ENCODE data around the gene HSPBP1. TPM values are rescaled to one million over a fixed set of nuclear protein-coding genes. Genes with fewer than 3 reads are reported as not detected.

Gene HSPBP1
- total RNA-seq, 1 experiment from 2014 or later: 122 TPM

DNA sequence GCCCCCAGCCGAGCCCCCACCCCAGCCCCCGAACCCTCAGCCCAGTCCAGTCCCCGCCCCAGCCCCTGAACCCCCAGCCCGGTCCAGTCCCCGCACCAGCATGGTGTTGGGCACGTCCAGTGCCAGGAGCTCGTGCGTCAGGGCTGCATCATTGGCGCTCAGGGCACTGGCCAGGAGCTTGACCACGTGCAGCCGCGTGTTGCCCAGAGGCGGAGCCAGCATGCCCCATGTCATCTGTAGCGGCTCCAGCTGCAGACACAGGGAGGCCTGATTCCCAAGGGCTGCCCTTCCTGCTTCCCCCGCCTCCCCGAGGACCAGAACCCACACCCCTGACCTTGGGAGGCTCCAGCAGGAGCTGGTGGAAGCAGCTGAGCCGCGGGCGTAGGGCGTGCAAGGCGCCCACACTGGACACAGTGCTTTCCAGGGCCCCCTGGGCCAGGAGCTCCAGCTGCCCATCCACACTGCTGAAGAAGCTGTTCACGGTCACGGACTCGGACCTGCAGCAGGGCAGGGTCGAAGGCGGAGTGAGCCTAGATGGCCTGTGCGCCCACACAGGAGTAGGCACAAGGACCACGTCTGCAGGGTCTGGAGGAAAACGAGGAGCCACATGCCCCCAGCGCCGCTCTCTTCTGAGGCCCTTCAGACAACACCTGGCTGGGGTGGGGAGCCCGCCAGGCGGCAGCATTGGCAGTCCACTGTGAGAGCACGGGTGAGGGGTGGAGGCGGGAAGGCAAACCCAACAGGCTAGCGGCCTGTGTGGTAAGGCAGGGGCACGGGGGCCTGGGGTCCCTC, 38.6 kb downstream of the HSPBP1 start:
- no peaks in the 10 kb centered on the region for H3K4me1 ChIP-seq (ENCODE audit: insufficient read depth, low read length)
- H3F3A ChIP-seq (ENCODE audit: low read length, unreplicated experiment): no peaks in the 10 kb centered on the region
- H3K36me3 ChIP-seq (ENCODE audit: low read depth, low read length): peaks cover 84% of the 10 kb centered on the region
- intact Hi-C loops (cut with micrococcal nuclease): no loop called here
- TF ChIP-seq, protein P1, sequence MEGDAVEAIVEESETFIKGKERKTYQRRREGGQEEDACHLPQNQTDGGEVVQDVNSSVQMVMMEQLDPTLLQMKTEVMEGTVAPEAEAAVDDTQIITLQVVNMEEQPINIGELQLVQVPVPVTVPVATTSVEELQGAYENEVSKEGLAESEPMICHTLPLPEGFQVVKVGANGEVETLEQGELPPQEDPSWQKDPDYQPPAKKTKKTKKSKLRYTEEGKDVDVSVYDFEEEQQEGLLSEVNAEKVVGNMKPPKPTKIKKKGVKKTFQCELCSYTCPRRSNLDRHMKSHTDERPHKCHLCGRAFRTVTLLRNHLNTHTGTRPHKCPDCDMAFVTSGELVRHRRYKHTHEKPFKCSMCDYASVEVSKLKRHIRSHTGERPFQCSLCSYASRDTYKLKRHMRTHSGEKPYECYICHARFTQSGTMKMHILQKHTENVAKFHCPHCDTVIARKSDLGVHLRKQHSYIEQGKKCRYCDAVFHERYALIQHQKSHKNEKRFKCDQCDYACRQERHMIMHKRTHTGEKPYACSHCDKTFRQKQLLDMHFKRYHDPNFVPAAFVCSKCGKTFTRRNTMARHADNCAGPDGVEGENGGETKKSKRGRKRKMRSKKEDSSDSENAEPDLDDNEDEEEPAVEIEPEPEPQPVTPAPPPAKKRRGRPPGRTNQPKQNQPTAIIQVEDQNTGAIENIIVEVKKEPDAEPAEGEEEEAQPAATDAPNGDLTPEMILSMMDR (conservative IDR thresholded peaks at IDR 0.05; ENCODE audit: low read depth, low read length): no peak
- TF ChIP-seq EZH2phosphoT487 (IDR thresholded peaks at IDR 0.05; ENCODE audit: borderline replicate concordance, low read length) (no peak), EZH2 (IDR thresholded peaks at IDR 0.05; ENCODE audit: low read length, unreplicated experiment) (no peak)
- H3K9ac ChIP-seq (ENCODE audit: low read length): no peak overlapping the region
- CTCF ChIA-PET: no interaction called here
- POLR2A ChIA-PET (ENCODE audit: unreplicated experiment): no interaction called here
- no peaks in the 10 kb centered on the region for H3K9me2 ChIP-seq (replicated peaks; ENCODE audit: low read length)
- no peak for ATAC-seq
- no peak for DNase-seq
- no peaks in the 10 kb centered on the region for H3K9me3 ChIP-seq (ENCODE audit: low read length)
- H3K27me3 ChIP-seq (ENCODE audit: low read length): no peaks in the 10 kb centered on the region
- H3K4me3 ChIP-seq (ENCODE audit: low read length): no peak overlapping the region
- no peak overlapping the region for H2AFZ ChIP-seq (ENCODE audit: low read length)
- peaks cover 8% of the 10 kb centered on the region; the same call in 1 of the 2 replicates for H3K79me2 ChIP-seq (ENCODE audit: low read length)
- no peak overlapping the region for H3K4me2 ChIP-seq (ENCODE audit: low read length)
- H4K20me1 ChIP-seq (ENCODE audit: low read length): peaks cover 8% of the 10 kb centered on the region
- no peak overlapping the region for H3K27ac ChIP-seq (ENCODE audit: low read length)
- BruUV-seq (replicated peaks): TSS peak; percentile 2

DNA sequence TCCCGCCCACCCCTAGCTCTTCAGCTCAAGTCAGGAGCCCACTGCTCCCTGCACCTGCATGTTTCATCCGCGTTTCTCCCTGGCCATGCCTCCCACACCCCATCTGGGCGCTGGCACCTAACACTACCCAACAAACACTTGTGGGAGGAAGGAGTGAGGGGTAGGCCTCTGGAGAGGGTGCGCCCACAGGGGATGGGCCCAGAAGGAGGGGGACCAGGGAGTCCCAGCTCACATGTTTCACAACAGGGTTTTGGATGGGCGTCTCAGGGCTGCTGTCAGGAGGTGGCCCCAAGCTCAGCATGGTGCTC, 39.2 kb downstream of the HSPBP1 start:
- no peak for ATAC-seq
- Histone ChIP-seq H3K27me3 (ENCODE audit: low read length) (no peaks in the 10 kb centered on the region), H3K4me2 (ENCODE audit: low read length) (no peak overlapping the region), H3K27ac (ENCODE audit: low read length) (no peak overlapping the region), H4K20me1 (ENCODE audit: low read length) (peaks cover 3% of the 10 kb centered on the region; the same call in 1 of the 2 replicates), H3K79me2 (ENCODE audit: low read length) (peaks cover 1% of the 10 kb centered on the region; the same call in 1 of the 2 replicates), H3K4me1 (ENCODE audit: insufficient read depth, low read length) (no peaks in the 10 kb centered on the region), H3F3A (ENCODE audit: low read length, unreplicated experiment) (no peaks in the 10 kb centered on the region), H3K36me3 (ENCODE audit: low read depth, low read length) (peaks cover 83% of the 10 kb centered on the region), H2AFZ (ENCODE audit: low read length) (no peak overlapping the region), H3K4me3 (ENCODE audit: low read length) (no peak overlapping the region), H3K9me3 (ENCODE audit: low read length) (no peaks in the 10 kb centered on the region), H3K9me2 (replicated peaks; ENCODE audit: low read length) (no peaks in the 10 kb centered on the region), H3K9ac (ENCODE audit: low read length) (no peak overlapping the region)
- DNase-seq: no peak
- POLR2A ChIA-PET (ENCODE audit: unreplicated experiment): no interaction called here
- intact Hi-C loops (cut with micrococcal nuclease): no loop called here
- TF ChIP-seq EZH2phosphoT487 (IDR thresholded peaks at IDR 0.05; ENCODE audit: borderline replicate concordance, low read length) (no peak), EZH2 (IDR thresholded peaks at IDR 0.05; ENCODE audit: low read length, unreplicated experiment) (no peak)
- TF ChIP-seq, protein P1 (conservative IDR thresholded peaks at IDR 0.05; ENCODE audit: low read depth, low read length): no peak
- CTCF ChIA-PET: no interaction called here
- no TSS peak for BruUV-seq (replicated peaks)

DNA sequence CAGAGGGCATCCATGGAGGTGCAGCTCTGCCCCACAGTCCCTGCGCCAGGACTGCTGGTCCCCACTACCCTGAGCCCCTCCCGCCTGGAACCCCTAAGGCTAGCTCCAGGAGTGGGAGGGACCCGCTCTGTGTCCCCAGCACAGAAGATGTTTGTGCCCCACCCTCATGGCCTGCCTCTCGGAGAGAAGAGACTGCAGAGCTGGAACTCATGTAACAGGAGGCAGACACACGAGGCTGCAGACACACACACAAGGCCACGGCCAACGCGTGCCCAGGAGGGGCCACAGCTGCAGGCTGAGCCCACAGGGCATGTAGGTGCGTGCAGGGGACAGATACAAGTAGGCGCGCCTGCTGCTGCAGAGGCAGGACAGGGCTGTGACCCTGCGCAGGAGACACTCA, 40.9 kb downstream of the HSPBP1 start:
- no peak overlapping the region for H3K4me3 ChIP-seq (ENCODE audit: low read length)
- H2AFZ ChIP-seq (ENCODE audit: low read length): no peak overlapping the region
- H3K9me2 ChIP-seq (replicated peaks; ENCODE audit: low read length): no peaks in the 10 kb centered on the region
- no peaks in the 10 kb centered on the region for H3K27me3 ChIP-seq (ENCODE audit: low read length)
- intact Hi-C loops (cut with micrococcal nuclease): no loop called here
- ATAC-seq (no peak), DNase-seq (no peak)
- no TSS peak for BruUV-seq (replicated peaks)
- TF ChIP-seq, protein P1 (conservative IDR thresholded peaks at IDR 0.05; ENCODE audit: low read depth, low read length): no peak
- no peak for TF ChIP-seq EZH2 (IDR thresholded peaks at IDR 0.05; ENCODE audit: low read length, unreplicated experiment)
- TF ChIP-seq EZH2phosphoT487 (IDR thresholded peaks at IDR 0.05; ENCODE audit: borderline replicate concordance, low read length): no peak
- no peaks in the 10 kb centered on the region for H4K20me1 ChIP-seq (ENCODE audit: low read length)
- H3K36me3 ChIP-seq (ENCODE audit: low read depth, low read length): peaks cover 73% of the 10 kb centered on the region
- POLR2A ChIA-PET (ENCODE audit: unreplicated experiment): no interaction called here
- H3K4me2 ChIP-seq (ENCODE audit: low read length): no peak overlapping the region
- no peak overlapping the region for H3K9ac ChIP-seq (ENCODE audit: low read length)
- H3K79me2 ChIP-seq (ENCODE audit: low read length): no peaks in the 10 kb centered on the region
- CTCF ChIA-PET: no interaction called here
- no peaks in the 10 kb centered on the region for H3F3A ChIP-seq (ENCODE audit: low read length, unreplicated experiment)
- no peaks in the 10 kb centered on the region for H3K4me1 ChIP-seq (ENCODE audit: insufficient read depth, low read length)
- no peaks in the 10 kb centered on the region for H3K9me3 ChIP-seq (ENCODE audit: low read length)
- no peak overlapping the region for H3K27ac ChIP-seq (ENCODE audit: low read length)

All from PC-3 (cell line).